HG03280 (cell line): ENCODE results near the gene LTO1.

Experiments
- ATAC-seq: cut with Tn5 transposase; IDR thresholded peaks from one replicate; pipeline ENCODE4 v1.9.1; 2021; ENCODE audit warnings: mild to moderate bottlenecking, moderate library complexity; ENCODE audit not compliant: unreplicated experiment

The LTO1 gene

DNA sequence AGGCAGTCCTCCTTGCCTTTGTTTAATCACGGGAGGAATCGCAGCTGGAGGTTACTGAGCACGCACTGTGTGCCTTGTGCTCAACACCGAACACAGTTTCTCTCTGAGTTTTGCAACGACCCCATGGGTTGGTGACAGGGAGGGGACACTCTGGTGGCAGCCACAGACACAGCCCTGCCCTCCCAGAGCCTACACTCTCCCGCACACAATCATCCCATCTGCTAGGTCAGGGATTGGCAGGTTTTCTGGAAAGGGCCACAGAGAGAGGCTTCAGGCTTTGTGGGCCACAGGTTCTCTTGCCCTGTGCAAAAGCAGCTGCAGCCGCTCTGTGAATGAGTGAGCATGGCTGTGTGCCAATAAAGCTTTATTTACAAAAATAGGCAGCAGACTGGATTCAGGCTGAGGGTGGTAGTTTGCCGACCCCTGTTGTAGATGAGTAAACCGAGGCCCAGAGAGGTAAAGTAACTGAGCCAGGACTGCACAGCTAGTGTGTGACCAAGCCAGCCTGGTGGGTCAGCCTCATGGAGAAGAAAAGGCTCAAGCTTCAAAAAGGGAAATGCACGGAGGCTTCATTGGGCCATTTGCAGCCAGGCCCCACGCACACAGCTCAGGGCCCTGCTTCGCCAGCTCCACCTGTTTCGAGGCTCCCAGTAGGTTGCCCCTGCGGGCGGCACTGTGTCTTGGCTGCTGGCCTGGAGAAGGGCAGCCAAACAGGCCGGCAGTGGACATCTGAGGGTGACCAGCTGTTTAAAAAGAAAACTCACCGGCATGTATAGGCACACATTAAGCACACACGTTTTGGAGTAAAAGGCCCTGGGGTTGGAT, 16.3 kb downstream of the LTO1 start:
- no peak for ATAC-seq

DNA sequence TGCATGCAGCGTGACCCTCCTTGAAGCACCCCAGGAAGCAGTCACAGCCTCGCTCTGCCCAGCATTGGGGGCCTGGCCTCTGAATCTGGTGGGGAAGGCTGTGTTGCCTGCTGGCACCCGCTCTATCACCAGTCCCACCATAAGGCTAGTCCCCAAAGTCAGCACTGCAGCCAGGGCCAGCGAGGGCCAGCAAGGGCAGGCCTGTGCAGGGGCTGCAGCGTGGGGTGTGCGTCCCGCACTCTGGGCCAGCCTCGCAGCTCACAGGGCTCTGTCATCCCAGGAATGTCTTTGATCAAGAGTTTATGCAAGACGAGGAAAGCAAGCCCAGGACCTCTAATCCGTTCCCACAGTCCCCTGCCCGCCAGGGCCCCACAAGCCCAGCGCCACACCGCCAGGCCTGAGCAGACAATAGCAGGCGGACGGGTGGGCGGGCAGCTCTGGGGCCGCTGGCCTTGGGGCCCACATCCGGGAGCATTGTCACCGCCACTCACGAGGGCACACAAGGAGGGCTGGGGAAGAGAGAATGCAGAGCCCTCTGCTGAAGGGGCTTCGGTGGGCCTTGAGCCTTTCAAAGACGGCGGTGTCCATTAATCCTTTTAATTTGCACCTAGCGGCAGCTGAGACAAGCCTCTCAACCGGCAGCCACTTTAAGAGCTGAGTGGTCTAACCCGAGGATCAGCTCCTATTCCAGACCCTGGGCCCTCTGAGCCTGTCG, 17.1 kb downstream of the LTO1 start:
- ATAC-seq, result no peak

DNA sequence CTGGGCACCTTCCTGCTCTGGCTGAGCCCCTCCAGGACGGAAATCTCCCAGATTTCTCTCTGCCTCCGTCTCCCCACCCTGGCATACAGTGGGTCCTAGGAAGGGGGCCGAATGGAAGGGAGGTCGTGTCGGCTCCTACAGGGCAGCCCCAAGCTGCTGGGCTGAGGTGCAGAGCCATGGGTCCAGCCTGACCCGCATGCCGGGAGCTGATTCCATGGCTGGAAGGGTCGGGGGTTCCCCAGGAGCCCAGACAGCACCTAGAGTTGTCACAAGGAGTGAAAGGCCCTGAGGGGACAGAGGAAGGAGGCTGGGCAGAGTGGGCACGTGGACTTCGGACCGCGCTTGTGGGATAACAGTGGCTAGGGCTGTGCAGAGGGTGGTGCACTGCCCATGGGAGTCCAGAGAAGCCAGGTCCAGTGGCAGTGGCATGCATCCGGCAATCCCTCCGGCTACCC, 17.7 kb downstream of the LTO1 start:
- no peak for ATAC-seq

DNA sequence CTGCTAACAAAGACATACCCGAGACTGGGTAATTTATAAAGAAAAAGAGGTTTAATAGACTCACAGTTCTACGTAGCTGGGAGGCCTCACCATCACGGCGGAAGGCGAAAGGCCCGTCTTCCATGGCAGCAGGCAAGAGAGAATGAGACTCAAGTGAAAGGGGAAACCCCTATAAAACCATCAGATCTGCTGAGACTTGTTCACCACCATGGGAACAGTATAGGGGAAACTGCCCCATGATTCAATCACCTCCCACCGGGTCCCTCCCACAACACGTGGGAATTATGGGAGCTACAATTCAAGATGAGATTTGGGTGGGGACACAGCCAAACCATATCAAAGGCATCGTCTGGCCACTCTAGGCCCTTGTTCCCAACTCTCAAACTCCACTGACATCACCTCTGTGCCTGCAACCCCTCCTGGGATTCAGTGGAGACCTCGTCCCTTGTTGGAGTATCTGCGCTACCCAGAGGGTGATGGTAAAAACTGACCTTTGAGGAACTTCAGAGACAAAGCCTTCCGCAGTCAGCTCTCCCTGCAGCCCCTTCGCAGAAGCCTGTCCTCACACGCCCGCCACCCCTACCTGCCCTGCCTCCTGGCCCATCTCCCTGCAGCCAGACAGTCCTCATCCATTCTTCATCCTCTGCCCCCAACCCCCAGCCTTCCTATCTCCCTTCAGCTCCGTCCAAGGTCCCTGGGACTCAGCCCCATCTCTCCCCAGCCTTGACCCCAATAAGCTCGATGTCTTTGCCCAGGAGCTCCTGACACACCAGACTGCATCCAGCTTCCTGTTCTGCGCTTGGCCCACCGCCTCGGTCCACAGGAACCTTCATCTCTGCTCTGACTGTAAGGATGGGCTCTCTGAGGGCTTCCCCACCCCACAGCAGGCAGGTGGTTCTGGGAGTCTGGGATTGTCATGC, 18.4 kb downstream of the LTO1 start:
- ATAC-seq, result no peak

DNA sequence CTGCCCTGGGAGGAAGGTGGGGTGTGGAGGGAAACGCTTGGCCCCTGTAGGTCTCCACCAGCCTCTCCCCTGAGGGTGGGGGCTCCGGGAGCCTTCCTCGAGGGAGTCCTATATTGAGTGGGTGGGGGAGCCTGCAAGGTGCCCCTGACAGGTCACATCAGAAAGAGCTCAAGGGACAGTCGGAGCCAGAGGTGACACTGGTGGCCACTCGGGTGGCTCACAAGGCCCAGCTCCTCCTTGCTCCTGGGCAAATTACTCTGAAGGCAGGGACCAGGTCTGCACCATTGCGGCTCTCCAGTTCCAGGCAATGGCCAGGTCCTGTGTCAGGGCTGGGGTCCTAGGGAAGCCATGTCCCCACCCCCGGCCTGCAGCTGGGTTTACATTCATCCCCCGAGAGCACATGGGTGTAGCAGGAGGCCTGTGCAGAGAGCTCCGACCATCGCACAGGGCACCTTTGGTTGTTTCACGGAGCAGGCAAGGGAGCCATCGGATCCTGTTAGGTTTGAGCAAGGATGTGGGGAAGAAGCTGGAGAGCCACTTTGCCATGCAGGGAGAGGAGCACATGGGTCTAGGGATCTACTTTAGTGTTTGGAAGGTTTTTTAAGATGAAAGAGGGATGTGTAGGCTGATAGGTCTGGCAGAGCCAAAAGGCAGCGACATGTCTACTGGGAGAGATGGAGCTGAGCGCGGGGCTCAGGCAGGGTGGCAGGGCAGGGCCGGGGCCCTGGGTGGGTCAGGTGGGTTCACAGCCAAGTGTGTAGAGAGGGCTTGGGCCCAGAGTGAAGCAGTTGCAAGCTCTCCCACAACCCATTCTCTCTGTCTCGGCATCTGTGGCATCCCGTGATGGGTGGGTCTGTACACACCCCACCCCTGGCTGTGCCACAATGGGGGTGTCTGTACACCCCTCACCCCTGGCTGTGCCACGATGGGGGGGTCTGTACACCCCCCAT, 19.4 kb downstream of the LTO1 start:
- no peak for ATAC-seq

DNA sequence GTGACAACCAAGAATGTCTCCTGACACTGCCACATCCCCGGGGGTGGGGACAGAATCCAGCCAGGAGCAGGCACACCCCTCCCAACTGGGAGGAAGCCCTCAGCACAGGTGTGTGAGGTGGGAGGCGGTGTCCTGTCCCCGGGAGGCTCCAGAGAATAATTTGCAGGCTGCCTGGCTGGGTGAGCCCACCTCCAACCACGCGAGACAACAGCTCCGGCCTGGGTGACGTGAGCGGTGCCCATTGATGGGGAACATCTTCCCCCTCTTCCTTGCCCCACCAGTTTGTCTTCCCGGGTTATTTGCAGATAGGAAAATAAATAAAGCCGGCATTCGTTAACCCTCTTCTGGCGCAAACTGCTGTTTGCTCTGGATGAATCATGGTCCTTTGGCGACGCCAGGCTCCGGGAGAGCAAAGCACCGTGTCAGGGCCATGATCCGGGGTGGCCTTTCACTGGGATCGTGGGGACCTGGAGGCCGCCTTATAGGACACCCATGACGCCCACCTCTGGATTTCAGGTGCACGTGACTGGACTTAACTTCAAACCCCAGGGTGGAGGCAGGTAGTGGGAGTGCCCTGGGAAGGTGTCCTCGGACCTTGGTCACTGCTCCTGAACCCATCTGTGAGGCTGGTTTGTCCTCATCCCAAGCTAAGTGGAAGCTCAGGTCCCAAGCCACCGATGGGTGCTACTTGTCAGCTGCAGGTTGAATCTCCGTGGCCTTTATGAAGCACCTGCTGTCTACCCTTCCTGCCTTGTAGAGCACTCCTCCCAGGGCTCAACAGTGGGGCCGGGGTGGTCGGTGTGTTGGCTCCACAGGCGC, 20.3 kb downstream of the LTO1 start:
- no peak for ATAC-seq

DNA sequence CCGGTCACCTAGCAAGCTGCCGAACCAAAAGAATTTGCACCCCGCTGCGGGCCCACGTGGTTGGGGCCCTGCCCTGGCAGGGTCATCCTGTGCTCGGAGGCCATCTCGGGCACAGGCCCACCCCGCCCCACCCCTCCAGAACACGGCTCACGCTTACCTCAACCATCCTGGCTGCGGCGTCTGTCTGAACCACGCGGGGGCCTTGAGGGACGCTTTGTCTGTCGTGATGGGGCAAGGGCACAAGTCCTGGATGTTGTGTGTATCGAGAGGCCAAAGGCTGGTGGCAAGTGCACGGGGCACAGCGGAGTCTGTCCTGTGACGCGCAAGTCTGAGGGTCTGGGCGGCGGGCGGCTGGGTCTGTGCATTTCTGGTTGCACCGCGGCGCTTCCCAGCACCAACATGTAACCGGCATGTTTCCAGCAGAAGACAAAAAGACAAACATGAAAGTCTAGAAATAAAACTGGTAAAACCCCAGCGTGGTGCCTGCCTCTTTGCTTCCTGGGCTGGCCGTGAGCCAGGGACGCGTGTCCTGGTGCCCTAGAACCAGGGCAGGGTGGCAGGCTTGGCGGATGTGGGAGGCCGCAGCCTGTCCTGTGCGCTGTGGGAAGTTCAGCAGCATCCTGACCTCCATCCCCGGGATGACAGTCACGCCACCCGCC, 21.0 kb downstream of the LTO1 start:
- no peak for ATAC-seq

DNA sequence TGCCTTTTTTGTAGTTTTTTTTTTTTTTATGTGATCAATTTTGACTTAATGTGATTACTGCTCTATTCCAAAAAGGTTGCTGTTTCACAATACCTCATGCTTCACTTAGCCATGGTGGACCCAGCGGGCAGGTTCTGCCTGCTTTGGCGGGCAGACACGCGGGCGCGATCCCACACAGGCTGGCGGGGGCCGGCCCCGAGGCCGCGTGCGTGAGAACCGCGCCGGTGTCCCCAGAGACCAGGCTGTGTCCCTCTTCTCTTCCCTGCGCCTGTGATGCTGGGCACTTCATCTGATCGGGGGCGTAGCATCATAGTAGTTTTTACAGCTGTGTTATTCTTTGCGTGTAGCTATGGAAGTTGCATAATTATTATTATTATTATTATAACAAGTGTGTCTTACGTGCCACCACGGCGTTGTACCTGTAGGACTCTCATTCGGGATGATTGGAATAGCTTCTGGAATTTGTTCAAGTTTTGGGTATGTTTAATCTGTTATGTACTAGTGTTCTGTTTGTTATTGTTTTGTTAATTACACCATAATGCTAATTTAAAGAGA, 21.7 kb downstream of the LTO1 start:
- ATAC-seq, result no peak

DNA sequence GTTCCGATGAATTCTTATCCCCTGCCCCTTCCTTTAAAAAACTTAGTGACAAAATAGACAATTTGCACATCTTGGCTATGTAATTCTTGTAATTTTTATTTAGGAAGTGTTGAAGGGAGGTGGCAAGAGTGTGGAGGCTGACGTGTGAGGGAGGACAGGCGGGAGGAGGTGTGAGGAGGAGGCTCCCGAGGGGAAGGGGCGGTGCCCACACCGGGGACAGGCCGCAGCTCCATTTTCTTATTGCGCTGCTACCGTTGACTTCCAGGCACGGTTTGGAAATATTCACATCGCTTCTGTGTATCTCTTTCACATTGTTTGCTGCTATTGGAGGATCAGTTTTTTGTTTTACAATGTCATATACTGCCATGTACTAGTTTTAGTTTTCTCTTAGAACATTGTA, 22.2 kb downstream of the LTO1 start:
- no peak for ATAC-seq

DNA sequence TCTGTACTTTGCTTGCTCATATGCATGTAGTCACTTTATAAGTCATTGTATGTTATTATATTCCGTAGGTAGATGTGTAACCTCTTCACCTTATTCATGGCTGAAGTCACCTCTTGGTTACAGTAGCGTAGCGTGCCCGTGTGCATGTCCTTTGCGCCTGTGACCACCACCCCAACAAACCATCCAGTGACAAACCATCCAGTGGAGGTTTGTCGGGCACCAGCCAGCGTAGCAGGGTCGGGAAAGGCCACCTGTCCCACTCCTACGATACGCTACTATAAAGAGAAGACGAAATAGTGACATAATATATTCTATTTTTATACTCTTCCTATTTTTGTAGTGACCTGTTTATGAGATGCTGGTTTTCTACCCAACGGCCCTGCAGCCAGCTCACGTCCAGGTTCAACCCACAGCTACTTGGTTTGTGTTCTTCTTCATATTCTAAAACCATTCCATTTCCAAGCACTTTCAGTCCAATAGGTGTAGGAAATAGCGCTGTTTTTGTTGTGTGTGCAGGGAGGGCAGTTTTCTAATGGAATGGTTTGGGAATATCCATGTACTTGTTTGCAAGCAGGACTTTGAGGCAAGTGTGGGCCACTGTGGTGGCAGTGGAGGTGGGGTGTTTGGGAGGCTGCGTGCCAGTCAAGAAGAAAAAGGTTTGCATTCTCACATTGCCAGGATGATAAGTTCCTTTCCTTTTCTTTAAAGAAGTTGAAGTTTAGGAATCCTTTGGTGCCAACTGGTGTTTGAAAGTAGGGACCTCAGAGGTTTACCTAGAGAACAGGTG, 23.1 kb downstream of the LTO1 start:
- ATAC-seq, result no peak

DNA sequence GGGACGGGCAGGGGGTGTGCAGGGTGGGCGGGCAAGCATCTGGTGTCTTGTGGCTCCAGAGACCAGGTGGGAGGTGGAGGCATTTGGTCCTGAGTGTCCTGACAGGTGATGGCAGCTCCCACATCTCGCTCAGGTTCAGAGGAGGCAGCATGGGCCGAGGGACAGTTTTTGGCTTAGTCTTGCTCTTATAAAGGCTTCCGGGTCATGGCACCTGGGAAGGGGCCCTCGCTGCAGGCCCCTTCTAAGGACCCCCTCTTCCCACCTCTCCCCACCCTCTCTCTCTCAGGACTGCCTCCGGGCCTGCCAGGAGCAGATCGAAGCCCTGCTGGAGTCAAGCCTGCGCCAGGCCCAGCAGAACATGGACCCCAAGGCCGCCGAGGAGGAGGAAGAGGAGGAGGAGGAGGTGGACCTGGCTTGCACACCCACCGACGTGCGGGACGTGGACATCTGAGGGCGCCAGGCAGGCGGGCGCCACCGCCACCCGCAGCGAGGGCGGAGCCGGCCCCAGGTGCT, 24.3 kb downstream of the LTO1 start:
- ATAC-seq, result no peak

DNA sequence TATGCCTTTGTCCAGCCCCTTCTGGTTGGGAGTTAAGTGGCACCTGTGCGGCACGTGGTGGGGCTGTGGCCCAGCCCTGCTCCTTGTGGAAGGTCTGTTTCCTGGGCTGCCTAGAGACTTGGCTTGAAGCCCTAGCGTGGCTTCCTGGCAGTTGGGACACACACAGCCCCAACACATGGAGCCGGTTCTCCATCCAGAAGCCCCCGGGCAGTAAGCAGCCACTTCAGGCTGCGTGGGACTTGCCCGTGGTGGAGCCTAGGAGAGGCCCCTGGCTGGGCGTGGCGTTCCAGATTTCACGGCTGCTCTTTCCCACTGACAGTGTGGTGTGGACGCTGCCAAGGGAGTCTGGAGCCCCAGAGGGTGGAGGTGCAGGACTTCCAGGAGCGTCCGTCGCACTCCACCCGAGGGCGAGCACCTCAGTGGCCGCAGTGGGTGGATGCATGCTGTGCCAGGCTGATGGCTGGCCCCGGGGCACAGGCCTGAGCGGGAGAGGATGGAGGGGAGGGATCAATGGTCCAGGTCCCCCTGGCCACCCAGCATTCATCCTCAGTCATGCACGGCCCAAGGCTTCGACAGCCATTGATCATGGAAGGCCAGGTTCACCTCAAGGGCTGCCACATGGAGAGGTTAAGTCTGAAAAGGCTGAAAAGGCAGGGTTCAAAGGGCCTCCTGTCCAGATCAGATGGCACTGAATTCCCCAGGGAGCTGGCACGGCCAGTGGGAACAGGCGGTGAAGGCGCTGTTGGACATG, 24.9 kb downstream of the LTO1 start:
- no peak for ATAC-seq

DNA sequence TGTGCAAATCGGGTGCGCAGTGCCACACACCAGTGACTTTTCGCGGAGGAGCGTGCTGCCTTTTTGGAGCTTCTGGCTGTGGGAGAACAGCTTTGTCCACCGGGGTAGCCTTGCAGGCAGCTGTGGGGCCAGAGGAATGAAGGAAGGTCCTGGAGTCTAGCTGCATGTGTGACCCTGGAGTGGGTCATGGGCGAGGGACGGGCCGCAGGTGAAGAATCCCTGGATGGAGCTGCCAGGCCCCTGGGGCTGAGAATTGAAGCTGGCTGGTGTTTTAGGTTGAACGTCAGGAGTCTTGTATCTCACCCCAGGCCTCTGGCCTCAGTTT, 25.6 kb downstream of the LTO1 start:
- no peak for ATAC-seq

DNA sequence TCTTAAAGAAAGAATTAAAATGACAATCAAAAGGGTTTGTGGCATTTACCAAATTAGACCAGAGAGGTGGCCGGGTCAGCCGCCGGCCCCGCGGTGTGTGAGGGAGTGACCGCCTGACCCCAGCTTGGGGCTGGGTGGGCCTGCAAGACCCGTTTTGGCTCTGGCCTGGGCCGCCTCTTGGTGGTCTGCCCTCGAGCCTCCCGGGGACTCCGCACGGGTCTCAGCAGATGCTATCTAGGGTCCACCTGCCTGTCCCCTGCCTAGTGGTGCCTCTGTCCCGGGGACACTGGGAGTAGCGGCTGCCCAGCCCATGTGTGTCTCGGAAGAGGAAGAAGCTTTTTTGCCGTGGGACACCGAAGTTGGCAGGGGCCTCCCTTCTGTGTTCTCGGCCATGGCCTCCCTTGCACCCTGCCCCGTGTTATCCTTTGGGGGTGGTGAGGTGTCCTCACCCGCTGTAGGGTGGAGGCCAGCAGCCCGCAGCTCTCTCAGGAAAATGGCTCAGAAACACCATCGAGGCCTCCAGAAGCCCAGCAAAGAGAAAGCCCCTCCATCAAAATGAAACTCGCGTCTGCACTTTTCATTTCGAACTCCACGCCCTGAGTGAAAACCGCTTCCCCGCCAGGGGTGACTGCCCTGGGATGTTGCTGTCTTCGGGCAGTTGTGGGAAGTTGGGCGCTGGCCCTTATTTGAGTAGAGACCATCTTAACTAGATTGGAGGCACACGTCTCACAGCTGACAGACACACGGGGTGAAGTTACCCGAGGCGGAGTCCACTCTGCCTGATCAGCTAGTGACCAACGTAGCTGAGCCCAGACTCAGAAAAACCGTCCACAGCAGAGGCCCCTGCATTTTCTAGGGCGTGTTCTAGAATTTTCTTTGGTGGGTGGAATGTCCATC, 26.2 kb downstream of the LTO1 start:
- no peak for ATAC-seq

DNA sequence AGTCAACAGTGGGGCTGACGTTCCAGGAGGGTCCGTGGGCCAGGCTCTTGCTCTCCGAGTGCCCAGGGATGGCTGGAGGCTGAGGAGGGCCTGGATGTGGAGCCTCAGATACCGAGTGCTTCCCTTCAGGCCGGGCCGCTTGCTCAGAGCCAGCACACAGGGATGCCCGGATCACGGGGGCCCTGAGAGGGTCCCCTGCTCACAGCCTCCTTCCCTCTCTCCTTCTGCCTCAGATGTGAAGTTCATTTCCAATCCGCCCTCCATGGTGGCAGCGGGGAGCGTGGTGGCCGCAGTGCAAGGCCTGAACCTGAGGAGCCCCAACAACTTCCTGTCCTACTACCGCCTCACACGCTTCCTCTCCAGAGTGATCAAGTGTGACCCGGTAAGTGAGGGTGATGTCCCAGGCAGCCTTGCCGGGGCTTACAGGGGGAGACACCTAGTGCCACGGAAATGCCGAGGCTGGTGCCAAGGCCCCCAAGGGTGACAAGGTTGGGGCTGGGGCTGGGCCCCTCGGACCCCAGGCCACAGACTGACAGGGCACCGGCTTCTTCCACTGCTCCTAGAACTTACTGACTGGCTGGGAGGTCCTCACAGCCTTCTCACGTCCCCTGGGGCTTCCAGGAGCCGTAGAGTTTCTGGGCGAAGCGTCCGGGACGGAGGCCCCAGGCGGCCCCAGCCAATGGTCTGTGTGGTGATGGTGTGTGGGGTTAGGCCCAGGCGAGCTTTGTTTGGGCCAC, 27.2 kb downstream of the LTO1 start:
- no peak for ATAC-seq
